Sigmoid colon (tissue), 7 donors: ENCODE results near the gene PADI6. TPM values are rescaled to one million over a fixed set of nuclear protein-coding genes. Genes with fewer than 3 reads are reported as not detected.
"Not testable (repeated sequence)": the region's sequence is repeated elsewhere in the genome, so short reads cannot be mapped to it uniquely, and the experiment has no call there.

Experiments
- DNase-seq: peaks from one replicate; pipeline ENCODE4 v3.0.0-alpha.2; 2019
- H3K27ac ChIP-seq, 4 donors: fragments of 200-600 bp; sonication (generic); one replicate each; pipeline ENCODE4 v1.5.1; 2016 to 2019; ENCODE audit warnings: mild to moderate bottlenecking in 1 of 4
- H3K27me3 ChIP-seq, 3 donors: fragments of 200-600 bp; sonication (generic); one replicate each; pipeline ENCODE4 v1.5.1; 2019; ENCODE audit warnings: mild to moderate bottlenecking in 1 of 3
- H3K36me3 ChIP-seq, 4 donors: fragments of 200-600 bp; sonication (generic); one replicate each; pipeline ENCODE4 v1.5.1; 2016 to 2019
- H3K4me1 ChIP-seq, 4 donors: fragments of 200-600 bp; sonication (generic); one replicate each; pipeline ENCODE4 v1.5.1; 2017 to 2019
- H3K4me3 ChIP-seq, 4 donors: fragments of 200-600 bp; sonication (generic); one replicate each; pipeline ENCODE4 v1.5.1; 2017 to 2019; ENCODE audit warnings: mild to moderate bottlenecking in 2 of 4, moderate library complexity in 1 of 4
- H3K9me3 ChIP-seq, 4 donors: fragments of 200-600 bp in 3 of 4; sonication (generic) in 3 of 4; one replicate each; pipeline versions ENCODE4 v1.5.1 to v1.6.1; 2013 to 2019
- EP300 ChIP-seq, 4 donors: sonication (generic); formaldehyde crosslinking; IDR thresholded peaks; one replicate each; pipeline ENCODE4 v1.6.1; 2017; ENCODE audit warnings: antibody characterized with exemption in 4 of 4
- POLR2A ChIP-seq, 2 donors: fragments of 450-650 bp; IDR thresholded peaks; one replicate each; pipeline ENCODE4 v1.6.1; 2016; ENCODE audit warnings: antibody characterized with exemption in 2 of 2, mild to moderate bottlenecking in 2 of 2, moderate library complexity in 2 of 2
- POLR2AphosphoS5 ChIP-seq, 4 donors: sonication (generic); formaldehyde crosslinking; IDR thresholded peaks; one replicate each; pipeline ENCODE4 v1.6.1; 2017; ENCODE audit warnings: antibody characterized with exemption in 4 of 4
- WGBS, 2 donors: extraction: QIAGEN DNeasy Blood & Tissue Kit; methylation state at CpG; one replicate each; pipeline ENCODE4 v1.1.7; 2013; 5-methylcytosine and 5-hydroxymethylcytosine counted together
- intact Hi-C: fragments of 100-400 bp; cut with DNase I; formaldehyde crosslinking; loops from one replicate; pipeline ENCODE4 v1.15.1; 2023
- polyA plus RNA-seq, 3 donors: library from polyadenylated mRNA; stranded (reverse); fragments of 200-250 nt; gene quantifications; one replicate each; pipeline ENCODE4 v1.2.3, GENCODE V29; 2013
- total RNA-seq, 4 donors: library from RNA; depleted of rRNA; stranded (reverse); fragments of >200 nt; gene quantifications; one replicate each; pipeline ENCODE4 v1.1.0, GENCODE V29; 2016
- TF ChIP-seq, protein P1 (sequence below), 4 experiments: fragments of 450-650 bp in 3 of 4; fragments of 200-600 bp in 1 of 4; IDR thresholded peaks; one replicate each; pipeline ENCODE4 v1.5.1; 2016 to 2019; ENCODE audit warnings: antibody characterized with exemption in 4 of 4, mild to moderate bottlenecking in 3 of 4, moderate library complexity in 2 of 4
- donor health status: healthy with polysubstance abuse.
- donor health status: Bipolar disorder and iron deficiency.
- donor health status: healthy.

Gene PADI6
- total and polyA plus RNA-seq, 7 donors: not detected

DNA sequence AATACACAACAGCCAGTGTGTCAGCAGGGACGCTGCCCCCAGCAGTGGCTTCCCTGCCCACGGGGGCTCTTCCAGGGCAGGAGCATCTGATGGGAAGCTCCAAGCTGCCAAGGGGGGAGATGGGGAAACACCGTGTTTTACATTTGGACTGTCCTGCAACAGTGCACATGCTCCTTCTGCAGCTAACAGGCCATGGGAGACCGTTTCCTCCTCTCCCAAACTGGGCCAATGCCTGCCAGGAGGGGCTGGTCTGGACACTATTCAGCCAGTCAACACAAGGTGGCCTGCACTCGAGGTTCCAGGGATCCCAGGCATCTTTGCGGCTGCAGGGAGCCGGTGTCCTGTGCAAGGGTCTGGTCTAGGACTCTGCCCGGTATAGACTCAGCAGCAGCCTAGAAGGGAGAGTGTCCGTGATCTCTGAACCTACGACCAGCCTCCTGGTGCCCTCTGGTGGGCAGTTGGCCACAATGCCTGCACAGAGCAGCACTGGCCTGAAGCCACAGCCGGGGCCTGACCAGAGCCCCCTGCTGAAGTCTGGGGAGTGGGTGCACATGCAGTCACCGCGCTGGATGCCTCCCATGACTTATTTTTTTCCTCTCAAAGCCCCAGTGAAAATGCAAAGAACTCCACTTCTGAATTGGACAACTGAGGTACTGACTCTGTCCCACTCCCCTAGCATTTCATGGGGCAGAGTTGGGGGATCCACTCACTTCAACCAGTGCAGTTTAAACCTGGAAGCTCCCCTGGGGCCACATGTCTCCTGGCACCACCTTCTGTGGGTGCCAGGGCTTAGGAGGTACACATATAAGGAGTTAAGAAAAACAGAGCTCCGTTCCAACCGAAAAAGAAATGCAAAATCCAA lies 34.1 kb downstream of the PADI6 start:
- Histone ChIP-seq H3K4me3 (no peak overlapping the region), H3K36me3 (peaks cover 10 to 42% (median 24%) of the 10 kb centered on the region in 4 donors), H3K27ac (no peak overlapping the region), H3K4me1 (no peaks in the 10 kb centered on the region), H3K27me3 (no peaks in the 10 kb centered on the region), H3K9me3 (no peaks in the 10 kb centered on the region)
- WGBS, 2 donors: 50 to 60% methylated on average over 15 of the region's 15 CpGs
- TF ChIP-seq POLR2AphosphoS5 (IDR thresholded peaks at IDR 0.05): no peak
- TF ChIP-seq EP300 (IDR thresholded peaks at IDR 0.05): no peak
- TF ChIP-seq, protein P1, sequence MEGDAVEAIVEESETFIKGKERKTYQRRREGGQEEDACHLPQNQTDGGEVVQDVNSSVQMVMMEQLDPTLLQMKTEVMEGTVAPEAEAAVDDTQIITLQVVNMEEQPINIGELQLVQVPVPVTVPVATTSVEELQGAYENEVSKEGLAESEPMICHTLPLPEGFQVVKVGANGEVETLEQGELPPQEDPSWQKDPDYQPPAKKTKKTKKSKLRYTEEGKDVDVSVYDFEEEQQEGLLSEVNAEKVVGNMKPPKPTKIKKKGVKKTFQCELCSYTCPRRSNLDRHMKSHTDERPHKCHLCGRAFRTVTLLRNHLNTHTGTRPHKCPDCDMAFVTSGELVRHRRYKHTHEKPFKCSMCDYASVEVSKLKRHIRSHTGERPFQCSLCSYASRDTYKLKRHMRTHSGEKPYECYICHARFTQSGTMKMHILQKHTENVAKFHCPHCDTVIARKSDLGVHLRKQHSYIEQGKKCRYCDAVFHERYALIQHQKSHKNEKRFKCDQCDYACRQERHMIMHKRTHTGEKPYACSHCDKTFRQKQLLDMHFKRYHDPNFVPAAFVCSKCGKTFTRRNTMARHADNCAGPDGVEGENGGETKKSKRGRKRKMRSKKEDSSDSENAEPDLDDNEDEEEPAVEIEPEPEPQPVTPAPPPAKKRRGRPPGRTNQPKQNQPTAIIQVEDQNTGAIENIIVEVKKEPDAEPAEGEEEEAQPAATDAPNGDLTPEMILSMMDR (IDR thresholded peaks at IDR 0.05): peak; percentile 8 to 76 (median 56)
- TF ChIP-seq POLR2A (IDR thresholded peaks at IDR 0.05): no peak
- intact Hi-C loops: loop anchor here (10.0 kb wide), 1 partner anchor 281 kb away; no protein-coding TSS in a partner anchor
- DNase-seq: no peak

DNA sequence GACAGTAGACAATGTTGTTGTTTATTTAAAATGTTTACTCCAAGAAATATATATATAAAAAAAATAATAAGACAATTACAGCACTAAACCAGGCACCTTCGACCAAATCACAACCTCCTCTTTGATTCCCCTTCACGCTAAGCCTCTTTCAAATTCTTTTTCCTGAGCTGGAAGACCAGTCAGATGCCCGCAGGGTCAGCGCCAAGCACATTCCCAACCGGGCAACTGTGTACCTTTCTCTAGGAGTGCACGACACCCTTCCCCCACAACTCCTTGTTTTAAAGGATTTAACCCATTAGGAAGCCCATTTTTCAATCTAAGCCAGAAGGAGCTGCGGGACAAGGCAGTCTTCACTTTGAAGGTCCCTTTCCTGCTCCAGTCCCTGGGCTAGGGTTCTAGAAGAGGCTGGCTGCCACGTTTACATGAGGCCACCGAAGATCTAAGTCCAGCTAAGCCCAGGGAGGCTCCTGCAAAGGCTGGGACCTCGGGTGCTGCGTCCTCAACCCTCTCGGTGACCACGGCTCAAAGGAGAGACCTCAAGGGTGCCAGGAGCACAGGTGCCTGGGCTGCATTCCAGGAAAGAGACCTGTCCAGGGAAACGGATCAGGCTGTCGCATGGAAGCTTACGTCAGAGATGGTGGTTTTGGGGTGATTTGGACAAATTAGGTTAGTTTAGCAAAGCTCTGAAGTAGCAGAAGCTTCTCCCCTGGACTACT lies 34.9 kb downstream of the PADI6 start:
- H3K4me3 ChIP-seq, H3K9me3 ChIP-seq, DNase-seq, H3K27ac ChIP-seq, H3K27me3 ChIP-seq, H3K4me1 ChIP-seq: not testable (repeated sequence)
- H3K36me3 ChIP-seq: peaks cover 15 to 50% (median 30%) of the 10 kb centered on the region in 4 donors
- intact Hi-C loops: loop anchor here (10.0 kb wide), 1 partner anchor 282 kb away; no protein-coding TSS in a partner anchor
- 76 to 84% methylated on average over 16 of the region's 16 CpGs for WGBS, 2 donors

DNA sequence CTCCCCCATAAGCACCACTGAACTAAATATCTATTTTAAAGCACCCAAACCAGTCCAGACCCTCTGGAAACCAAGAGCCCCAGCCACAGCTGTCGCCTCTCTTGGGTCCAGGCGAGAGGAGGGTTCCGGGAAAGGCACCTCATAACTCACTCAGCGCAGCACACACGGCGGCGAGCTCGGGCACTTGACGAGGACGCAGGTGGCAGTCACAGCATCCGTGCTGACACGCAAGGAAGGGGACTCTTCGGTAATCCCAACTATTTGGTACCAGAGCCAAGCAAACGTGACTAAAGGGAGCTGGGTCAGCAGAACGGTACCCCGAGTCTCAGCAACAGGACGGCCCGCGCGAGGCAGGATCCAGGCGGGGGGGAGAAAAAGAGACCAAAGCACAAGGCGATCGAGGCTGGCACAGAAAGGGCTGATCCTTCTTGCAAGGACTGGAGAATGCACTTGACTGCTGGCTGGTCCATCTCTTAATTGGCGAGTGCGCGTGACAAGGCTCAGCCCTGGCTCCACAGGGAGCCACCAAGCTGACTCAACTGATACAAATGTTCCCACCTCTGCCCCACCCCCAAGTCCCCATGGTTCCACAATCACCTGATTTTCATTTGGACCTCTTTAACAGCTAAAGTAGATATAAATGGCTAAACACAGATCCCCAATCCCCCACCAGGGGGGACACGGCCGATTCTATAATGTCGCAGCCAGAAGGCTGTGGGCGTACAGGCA lies 36.0 kb downstream of the PADI6 start:
- H3K27me3 ChIP-seq, H3K4me3 ChIP-seq, H3K4me1 ChIP-seq, H3K9me3 ChIP-seq, DNase-seq, H3K27ac ChIP-seq: not testable (repeated sequence)
- H3K36me3 ChIP-seq: peaks cover 24 to 61% (median 40%) of the 10 kb centered on the region in 4 donors
- 95 to 96% methylated on average over 30 of the region's 30 CpGs for WGBS, 2 donors
- intact Hi-C loops: loop anchor here (10.0 kb wide), 1 partner anchor 283 kb away; no protein-coding TSS in a partner anchor

DNA sequence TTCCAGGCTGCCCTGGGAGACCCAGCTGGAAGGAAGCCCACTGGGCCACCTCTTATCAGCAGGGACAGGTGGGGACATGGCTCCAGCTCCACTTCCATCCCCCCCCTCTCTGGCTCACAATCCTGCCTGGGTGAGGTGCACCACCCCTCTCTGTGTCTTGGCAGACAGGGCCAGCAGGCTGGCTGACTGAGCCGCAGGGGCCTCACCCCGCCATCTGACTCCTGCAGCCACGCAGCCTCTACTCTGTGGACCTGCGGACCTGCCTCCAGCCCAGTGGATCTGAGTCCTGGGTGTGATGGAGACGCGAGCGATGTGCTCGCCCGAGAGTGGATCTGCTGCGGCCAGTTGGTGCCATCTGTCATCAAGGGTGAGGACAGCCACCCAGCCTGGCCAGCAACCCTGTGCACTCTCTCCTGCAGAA lies 37.4 kb downstream of the PADI6 start:
- Histone ChIP-seq H3K4me3 (no peak overlapping the region), H3K27me3 (no peaks in the 10 kb centered on the region), H3K9me3 (no peaks in the 10 kb centered on the region), H3K4me1 (no peaks in the 10 kb centered on the region), H3K27ac (no peak overlapping the region), H3K36me3 (peaks cover 29 to 75% (median 53%) of the 10 kb centered on the region in 4 donors)
- no peak for TF ChIP-seq POLR2A (IDR thresholded peaks at IDR 0.05)
- TF ChIP-seq EP300 (IDR thresholded peaks at IDR 0.05): no peak
- TF ChIP-seq, protein P1 (IDR thresholded peaks at IDR 0.05): no peak
- 94 to 97% methylated on average over 10 of the region's 10 CpGs for WGBS, 2 donors
- intact Hi-C loops: loop anchor here (10.0 kb wide), 1 partner anchor 285 kb away; no protein-coding TSS in a partner anchor
- no peak for DNase-seq

DNA sequence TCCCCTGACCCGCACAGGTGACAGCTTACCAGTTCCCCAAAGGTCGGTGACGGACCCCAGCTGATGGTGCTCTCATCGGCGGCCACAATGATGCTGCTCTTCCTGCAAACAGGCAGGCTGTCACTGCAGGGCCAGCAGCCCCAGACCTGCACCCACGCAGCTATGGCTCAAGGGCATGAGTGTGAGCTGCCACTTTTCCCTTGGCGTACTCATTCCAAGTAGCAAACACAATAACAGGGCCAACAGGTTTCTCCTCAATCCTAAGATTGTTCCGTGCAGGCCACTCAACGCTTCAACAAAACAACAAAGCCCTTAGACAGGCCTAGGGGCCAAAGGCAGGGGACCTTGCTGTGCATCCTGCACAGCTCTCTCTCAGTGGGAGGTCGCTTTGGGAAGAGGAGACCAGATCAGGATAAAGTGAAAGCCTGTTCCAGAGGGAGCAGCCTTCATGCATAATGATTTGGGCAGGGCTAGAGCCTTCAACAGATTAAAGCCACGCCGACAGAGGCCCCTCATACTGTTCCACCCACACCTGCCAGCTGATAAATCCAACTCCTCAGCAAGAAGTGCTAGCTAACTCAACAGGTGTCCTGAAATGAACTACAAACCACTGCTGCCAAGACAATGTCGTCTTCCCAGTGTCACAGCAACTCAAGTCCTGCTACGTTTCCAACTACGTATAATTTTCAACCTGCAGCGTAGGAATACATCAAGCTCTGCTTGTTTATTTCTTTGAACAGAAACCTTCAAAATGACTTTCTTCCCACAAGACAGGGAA lies 40.3 kb downstream of the PADI6 start:
- H3K4me1 ChIP-seq: no peaks in the 10 kb centered on the region
- H3K27ac ChIP-seq: no peak overlapping the region
- peaks cover 37 to 100% (median 78%) of the 10 kb centered on the region in 4 donors for H3K36me3 ChIP-seq
- intact Hi-C loops: no loop called here
- no peak overlapping the region for H3K4me3 ChIP-seq
- H3K27me3 ChIP-seq: no peaks in the 10 kb centered on the region
- WGBS, 2 donors: 86 to 89% methylated on average over 16 of the region's 16 CpGs
- TF ChIP-seq POLR2AphosphoS5 (IDR thresholded peaks at IDR 0.05): no peak
- TF ChIP-seq POLR2A (IDR thresholded peaks at IDR 0.05): no peak
- TF ChIP-seq, protein P1 (IDR thresholded peaks at IDR 0.05): no peak
- TF ChIP-seq EP300 (IDR thresholded peaks at IDR 0.05): no peak
- DNase-seq: no peak
- H3K9me3 ChIP-seq: no peaks in the 10 kb centered on the region
